ENCODE measurements around the gene PCDHGA2.
"Not testable (repeated sequence)": the region's sequence is repeated elsewhere in the genome, so short reads cannot be mapped to it uniquely, and the experiment has no call there.

PCDHGA2 gene

GRCh38 chr5:141383345-141383744 lies 44.8 kb downstream of the PCDHGA2 start:
- no peak for DNase-seq

DNA sequence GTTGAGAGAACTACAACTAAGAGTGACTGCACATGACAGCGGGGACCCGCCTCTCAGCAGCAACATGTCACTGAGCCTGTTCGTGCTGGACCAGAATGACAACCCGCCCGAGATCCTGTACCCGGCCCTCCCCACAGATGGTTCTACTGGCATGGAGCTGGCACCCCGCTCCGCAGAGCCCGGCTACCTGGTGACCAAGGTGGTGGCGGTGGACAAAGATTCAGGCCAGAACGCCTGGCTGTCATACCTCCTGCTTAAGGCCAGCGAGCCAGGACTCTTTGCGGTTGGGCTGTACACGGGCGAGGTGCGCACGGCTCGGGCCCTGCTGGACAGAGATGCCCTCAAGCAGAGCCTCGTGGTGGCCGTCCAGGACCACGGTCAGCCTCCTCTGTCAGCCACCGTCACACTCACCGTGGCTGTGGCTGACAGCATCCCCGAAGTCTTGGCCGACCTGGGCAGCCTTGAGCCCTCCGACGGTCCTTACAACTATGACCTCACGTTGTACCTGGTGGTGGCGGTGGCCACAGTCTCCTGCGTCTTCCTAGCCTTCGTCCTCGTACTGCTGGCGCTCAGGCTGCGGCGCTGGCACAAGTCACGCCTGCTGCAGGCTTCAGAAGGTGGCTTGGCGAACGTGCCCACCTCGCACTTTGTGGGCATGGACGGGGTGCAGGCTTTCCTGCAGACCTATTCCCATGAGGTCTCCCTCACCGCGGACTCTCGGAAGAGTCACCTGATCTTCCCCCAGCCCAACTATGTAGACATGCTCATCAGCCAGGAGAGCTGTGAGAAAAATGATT lies 46.1 kb downstream of the PCDHGA2 start:
- no peak for DNase-seq

- DNase-seq: not testable (repeated sequence)
Observed at GRCh38 chr5:141387557-141388311, 49.2 kb downstream of the PCDHGA2 start, which contains the start of gene PCDHGB4. Gene PCDHGB4 (plus strand): TSS chr5:141387698. CDS start chr5:141387885, 187 bp downstream.

GRCh38 chr5:141388661-141389060 lies 50.1 kb downstream of the PCDHGA2 start:
- DNase-seq: no peak

DNA sequence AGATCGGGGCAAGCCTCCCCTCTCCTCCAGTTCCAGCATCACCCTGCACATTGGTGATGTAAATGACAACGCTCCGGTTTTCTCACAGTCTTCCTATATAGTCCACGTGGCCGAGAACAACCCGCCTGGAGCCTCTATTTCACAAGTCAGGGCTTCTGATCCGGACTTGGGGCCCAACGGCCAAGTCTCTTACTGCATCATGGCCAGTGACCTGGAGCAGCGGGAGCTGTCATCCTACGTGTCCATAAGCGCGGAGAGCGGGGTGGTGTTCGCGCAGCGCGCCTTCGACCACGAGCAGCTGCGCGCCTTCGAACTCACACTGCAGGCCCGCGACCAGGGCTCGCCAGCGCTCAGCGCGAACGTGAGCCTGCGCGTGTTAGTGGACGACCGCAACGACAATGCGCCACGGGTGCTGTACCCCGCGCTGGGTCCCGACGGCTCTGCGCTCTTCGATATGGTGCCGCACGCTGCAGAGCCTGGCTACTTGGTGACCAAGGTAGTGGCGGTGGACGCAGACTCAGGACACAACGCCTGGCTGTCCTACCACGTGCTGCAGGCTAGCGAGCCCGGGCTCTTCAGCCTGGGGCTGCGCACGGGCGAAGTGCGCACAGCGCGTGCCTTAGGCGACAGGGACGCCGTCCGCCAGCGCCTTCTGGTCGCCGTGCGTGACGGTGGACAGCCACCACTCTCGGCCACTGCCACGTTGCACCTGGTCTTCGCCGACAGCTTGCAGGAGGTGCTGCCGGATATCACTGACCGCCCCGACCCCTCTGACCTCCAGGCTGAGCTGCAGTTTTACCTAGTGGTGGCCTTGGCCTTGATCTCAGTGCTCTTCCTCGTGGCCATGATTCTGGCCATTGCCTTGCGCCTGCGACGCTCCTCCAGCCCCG lies 50.8 kb downstream of the PCDHGA2 start:
- DNase-seq: no peak

DNA sequence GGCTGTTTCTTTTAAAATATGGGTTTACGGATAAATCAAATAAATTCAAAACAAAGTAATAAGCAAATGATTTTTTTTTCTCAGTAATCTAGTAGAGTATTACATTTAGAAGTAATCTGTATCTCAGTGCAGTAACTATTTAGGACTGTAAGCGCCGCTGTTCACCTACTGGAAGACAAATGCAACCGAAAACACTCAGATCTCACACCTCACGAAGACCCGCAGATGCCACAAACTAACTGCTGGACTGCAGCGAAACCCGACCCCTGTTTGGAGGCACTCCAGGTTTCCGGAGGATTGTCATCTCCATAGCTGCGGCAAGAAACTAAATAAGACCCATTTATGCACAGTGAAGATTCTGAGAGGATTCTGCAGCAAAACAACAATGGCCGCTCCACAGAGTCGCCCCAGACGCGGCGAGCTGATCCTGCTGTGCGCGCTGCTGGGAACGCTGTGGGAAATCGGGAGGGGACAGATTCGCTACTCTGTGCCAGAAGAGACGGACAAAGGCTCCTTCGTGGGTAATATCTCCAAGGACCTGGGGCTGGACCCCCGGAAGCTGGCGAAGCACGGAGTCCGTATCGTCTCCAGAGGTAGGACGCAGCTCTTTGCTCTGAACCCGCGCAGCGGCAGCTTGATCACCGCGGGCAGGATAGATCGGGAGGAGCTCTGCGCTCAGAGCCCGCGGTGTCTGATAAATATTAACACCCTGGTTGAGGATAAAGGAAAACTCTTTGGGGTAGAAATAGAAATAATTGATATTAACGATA lies 54.1 kb downstream of the PCDHGA2 start, which contains the start of gene PCDHGA8:
Gene PCDHGA8, plus strand, starts transcription at position 205 of the 770 bp plus-strand sequence. Its CDS starts 181 bp downstream, at position 386.
- no peak for DNase-seq

Measured in OCI-M1 (cell line).